Cerebellar nuclear complex (tissue), 1 donor: ENCODE data around the gene CACNA2D4.
"Not testable (repeated sequence)": the region's sequence is repeated elsewhere in the genome, so short reads cannot be mapped to it uniquely, and the experiment has no call there.

Source experiments
- DNase-seq, 2 experiments: peaks; one replicate each; lab custom pipeline; 2025; lab: John Stamatoyannopoulos, UW

Gene CACNA2D4

GRCh38 chr12:1832801-1833595 is 85.5 kb downstream of the CACNA2D4 start:
- DNase-seq: no peak

DNA sequence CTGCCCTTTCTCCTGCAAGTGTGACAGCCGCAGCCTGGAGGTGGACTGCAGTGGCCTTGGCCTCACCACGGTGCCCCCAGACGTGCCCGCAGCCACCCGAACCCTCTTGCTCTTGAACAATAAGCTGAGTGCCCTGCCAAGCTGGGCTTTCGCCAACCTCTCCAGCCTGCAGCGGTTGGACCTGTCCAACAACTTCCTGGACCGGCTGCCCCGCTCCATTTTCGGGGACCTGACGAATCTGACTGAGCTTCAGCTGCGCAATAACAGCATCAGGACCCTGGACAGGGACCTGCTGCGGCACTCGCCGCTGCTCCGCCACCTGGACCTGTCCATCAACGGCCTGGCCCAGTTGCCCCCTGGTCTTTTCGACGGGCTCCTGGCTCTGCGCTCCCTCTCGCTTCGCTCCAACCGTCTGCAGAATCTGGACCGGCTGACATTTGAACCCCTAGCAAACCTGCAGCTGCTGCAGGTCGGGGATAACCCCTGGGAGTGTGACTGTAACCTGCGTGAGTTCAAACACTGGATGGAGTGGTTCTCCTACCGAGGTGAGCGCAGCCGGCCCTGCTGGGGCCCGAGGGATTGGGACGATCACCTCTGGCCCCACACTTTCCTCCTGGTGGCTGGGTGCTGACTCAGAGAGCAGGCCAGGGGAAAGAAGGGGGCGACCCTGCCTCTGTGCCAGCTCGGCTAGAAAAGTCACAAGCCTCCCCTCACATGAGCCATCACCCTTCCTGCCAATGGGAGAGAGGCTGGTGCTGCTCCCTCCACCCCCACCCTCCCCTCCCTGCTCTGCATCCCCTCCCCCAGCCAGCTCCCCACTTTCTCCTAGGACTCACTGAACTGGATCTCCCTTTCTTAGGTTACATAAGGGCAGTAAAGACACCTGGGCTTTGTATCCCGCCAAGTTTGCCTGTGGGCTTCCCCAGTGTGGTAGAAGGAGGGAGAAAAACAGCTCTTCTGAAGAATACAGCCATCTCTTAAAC is 87.2 kb downstream of the CACNA2D4 start:
- DNase-seq: no peak

- DNase-seq: no peak
Observed at GRCh38 chr12:1830401-1830845, 88.0 kb downstream of the CACNA2D4 start.

GRCh38 chr12:1829306-1829900 is 89.0 kb downstream of the CACNA2D4 start:
- no peak for DNase-seq

GRCh38 chr12:1828856-1829255 is 89.6 kb downstream of the CACNA2D4 start:
- no peak for DNase-seq

DNA sequence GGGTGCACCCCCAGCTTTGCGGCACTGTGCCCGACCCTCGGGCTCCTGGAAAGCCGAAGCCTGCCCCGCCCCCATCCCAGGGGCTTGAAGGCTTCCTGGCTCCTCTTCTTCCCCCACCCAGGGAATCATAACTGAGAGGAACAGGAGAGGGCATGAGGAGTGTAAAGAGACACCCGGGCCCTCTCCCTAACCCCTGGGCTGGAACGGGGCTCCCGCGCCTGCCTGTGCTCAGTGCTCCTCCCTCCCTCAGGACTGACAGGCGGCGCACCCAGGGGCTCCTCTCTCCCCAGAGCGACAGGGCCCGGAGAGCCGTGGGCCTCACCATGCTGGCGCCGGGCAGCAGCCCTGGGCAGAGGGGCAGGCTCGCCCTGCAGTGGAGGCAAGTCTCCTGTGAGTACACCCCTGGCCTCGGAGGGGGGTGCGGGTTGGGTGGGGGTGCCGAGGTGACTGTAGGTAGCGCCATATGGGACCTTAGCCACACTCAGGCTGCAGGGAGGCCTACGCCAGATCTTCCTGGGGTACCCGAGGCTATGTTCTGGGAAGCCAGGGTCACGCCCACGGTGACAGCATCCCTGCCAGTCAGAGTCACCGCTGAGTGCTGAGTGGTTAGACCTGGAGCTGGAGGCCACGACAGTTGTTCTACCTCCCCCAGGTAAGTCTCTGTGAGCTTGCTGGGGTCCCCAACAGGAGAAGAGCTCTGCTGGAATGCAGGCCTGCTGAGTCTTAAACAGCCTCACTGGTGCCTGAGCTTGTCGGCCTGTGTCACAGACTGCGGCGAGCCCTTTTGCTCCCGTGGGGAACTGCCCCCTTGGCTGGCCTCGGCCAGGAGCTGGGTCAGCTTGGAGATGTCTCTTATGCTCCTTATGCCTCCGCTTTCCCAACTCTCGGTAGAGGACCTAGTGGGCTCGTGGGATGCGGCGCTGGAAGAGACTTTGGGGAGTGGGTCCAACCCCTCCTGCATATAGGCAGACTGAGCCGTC is 90.3 kb downstream of the CACNA2D4 start:
- no peak for DNase-seq

DNA sequence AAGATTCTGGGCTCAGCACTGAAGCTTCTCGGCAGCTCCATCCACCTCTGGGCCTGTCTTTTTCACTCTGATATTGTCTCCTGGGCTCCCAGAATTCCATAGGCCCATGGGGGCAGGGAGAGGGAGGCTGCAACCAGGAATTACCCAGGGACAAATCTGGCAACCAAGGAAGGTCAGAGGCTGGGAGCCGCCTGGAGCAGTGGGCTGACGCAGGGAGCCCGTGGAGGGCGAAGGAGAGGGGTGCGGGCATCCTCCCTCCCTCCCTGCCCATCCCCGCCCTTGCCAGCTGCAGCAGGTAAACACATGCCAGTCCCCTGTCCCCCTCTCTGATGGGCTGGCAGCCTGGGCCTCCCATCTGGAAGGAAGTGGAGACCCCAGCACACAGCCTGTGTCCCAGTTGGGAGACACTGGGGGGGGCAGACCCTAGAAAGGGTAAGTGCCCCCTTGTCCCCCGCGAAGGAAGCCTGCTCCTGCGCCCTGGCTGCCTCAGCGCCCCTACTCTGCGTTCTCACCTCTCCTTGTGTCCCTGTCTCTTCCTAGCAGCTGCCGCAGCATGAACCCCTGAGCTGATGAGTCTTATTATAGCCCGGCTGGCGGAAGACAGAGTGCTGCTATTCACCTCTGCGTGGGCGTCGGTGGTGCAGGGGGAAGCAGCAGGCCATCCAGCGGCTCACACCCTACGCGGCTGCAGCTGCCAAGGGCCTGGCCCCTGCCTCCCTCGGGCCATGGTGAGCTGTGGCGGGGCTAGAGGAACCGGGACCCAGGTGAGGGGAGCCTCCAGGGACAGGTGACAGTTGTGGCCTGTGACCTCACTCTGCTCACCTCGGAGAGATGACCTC is 91.4 kb downstream of the CACNA2D4 start:
- DNase-seq: no peak

GRCh38 chr12:1826401-1826800 is 92.1 kb downstream of the CACNA2D4 start:
- DNase-seq: no peak

DNA sequence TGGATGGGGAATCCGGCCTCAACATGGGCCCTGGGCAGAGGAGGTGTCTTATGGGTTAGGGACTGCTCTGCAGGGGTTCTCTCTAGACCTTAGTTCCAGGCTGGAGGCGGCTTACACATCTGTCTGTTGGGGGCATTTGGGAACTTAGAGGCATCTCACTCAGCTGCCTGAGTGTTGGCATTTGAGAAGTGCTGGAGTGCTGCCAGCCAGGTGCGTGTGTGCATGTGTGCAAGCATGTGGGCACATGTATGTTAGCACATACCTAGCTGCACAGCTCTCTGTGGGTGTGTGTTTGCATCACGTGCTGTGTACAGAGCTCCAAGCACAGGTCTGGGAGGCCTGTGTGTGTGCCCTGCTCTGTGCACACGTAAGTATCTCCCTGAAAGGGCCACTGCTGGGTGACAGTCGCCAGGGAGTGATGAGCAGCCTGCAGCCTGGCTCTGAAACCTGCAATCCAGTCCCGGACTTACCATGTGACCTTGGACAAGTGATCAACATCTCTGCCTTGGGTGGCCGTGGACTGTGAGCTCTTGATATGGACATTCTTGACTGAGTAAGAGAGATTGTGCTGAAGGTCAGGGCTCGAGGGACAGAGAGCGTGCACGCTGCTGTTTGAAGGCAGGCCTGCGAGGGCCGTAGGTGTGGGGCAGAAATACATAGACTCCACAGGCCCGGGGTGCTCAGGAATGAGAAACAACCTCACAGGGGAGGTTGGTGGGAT is 92.9 kb downstream of the CACNA2D4 start:
- DNase-seq: no peak

DNA sequence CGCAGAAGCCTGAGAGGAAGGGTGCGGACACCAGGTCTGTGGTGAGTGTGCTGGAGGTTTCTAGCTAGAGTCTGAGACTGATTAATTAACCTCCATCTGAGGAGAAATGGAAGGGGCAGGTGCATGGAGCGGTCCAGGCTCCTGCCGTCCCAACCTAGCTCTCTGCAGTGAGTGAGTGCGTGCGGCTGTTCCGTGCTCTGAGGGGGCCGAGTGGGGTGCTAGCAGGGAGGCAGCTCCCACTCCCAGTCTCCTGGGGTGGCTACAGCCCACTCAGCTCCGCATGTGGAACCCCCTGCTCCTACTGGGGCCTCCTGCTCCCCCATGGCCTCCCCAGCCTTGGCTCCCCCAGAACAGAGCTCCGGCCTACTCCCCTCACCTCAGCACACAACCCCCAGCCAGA is 95.2 kb downstream of the CACNA2D4 start:
- DNase-seq: no peak

GRCh38 chr12:1822699-1823098 is 95.8 kb downstream of the CACNA2D4 start:
- no peak for DNase-seq

GRCh38 chr12:1821805-1822204 is 96.6 kb downstream of the CACNA2D4 start:
- DNase-seq: no peak

- DNase-seq: no peak
Observed at GRCh38 chr12:1820896-1821291, 97.6 kb downstream of the CACNA2D4 start.

DNA sequence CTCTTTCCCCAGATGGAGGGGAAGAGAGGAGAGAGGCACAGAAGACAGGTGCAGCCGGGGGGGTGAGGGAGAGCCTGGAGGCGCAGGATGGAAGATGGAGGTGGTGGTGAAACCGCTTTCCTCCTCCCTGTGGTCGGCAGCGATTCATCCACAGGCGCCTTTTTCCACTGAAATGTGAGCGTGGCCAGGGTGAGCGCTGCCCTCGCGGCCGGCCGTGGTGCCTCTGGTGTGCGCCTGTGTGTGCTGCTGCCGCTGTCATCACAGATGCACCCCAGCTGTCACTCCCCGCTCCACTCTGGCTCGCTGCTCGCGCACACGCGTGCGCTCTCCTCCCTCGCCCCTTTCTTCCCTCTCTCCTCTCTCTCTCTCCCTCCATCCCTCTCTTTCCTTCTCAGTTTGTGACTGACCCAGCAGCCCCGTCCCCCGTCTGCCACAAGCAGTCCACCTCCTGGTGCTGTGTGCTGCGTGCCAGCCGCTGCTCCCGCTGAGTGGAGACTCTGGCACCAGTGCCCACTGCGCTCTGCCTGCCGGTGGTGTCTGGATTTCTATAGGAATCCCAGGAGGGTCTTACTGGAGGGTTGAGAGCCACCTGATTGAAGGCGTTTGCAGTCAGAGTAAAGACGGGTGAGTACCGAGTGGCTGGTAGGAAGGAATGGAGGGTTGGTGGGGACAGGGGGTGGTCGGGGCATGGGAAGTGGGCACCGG is 98.1 kb downstream of the CACNA2D4 start, which contains the start of gene LRTM2:
LRTM2 (plus strand) TSS at position 375 of the 705 bp plus-strand sequence. CDS start 7,584 bp downstream, outside the sequence.
- DNase-seq: no peak

DNA sequence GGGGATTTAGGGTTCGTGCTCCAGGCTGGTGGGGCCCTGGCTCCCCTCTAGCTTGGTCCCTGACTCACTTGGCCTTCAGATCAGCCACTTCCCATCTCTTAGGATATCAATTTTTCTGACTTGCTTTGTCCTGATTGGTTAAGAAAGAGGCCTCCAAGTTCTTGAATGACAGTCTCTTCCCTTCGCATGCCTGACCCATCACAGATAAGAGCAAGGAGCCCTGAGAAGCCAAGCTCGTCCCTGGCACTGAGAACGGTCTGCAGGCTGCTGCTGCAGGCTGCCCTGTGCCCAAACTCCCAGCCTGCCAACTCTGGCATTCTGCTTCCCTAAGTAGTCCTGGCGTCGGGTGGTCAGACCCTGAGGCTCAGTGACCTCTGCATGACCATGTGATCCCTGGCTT is 98.9 kb downstream of the CACNA2D4 start:
- DNase-seq: no peak

GRCh38 chr12:1819050-1819449 is 99.4 kb downstream of the CACNA2D4 start:
- no peak for DNase-seq

DNA sequence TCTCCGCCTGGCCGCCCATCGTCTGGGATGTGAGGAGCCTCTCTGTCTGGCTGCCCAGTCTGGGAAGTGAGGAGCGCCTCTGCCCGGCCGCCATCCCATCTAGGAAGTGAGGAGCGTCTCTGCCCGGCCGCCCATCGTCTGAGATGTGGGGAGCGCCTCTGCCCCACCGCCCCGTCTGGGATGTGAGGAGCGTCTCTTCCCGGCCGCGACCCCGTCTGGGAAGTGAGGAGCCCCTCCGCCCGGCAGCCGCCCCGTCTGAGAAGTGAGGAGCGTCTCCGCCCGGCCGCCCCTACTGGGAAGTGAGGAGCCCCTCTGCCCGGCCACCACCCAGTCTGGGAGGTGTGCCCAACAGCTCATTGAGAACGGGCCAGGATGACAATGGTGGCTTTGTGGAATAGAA is 100.5 kb downstream of the CACNA2D4 start:
- not testable (repeated sequence) for DNase-seq

DNA sequence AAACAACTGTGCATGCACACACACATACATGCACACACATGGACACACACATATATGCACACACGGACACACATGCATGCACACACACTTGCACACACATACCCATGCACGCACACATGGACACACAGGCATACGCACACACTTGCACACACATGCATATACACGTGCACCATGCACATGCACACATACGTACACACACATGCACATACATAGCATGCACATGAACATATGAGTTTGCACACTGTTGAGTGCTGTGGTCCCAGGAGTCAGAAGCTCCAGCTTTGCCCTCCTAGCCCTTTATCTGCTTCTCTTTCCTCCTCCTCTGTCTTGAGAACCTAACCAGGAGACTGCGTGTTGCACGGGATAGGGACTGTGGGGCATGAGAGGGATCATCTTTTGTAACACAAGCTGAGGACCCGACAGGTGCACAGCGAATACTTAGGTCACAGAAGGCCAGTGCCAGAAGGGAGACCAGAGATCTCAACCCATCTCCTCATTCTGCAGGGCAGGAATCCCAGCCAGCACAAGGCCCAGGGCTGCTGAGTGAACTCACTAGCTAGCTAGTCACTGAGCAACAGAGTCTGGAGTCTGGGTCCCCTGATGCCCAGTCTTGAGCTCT is 101.6 kb downstream of the CACNA2D4 start:
- no peak for DNase-seq
